ENCODE results near the gene ZNF333.
"Not testable (repeated sequence)": the region's sequence is repeated elsewhere in the genome, so short reads cannot be mapped to it uniquely, and the experiment has no call there.

The ZNF333 gene

GRCh38 chr19:14770944-14771839 lies 81.3 kb downstream of the ZNF333 start:
- DNase-seq: no peak

GRCh38 chr19:14772467-14772866 lies 82.6 kb downstream of the ZNF333 start:
- no peak for DNase-seq

GRCh38 chr19:14772995-14773394 lies 83.1 kb downstream of the ZNF333 start:
- DNase-seq: no peak

GRCh38 chr19:14773722-14774121 lies 83.9 kb downstream of the ZNF333 start:
- DNase-seq: not testable (repeated sequence)

- DNase-seq: no peak
Observed at GRCh38 chr19:14774373-14774772, 84.5 kb downstream of the ZNF333 start.

- DNase-seq: not testable (repeated sequence)
Observed at GRCh38 chr19:14775326-14775725, 85.5 kb downstream of the ZNF333 start.

GRCh38 chr19:14775869-14776586 lies 86.2 kb downstream of the ZNF333 start:
- no peak for DNase-seq

- DNase-seq: not testable (repeated sequence)
Observed at GRCh38 chr19:14777645-14778044, 87.8 kb downstream of the ZNF333 start.

- DNase-seq: not testable (repeated sequence)
Observed at GRCh38 chr19:14778110-14778845, 88.4 kb downstream of the ZNF333 start, which contains the start of gene ADGRE2. TSS of gene ADGRE2 (minus strand) at chr19:14778560. CDS start at chr19:14776756, 1,804 bp downstream.

GRCh38 chr19:14779151-14779550 lies 89.3 kb downstream of the ZNF333 start:
- no peak for DNase-seq

GRCh38 chr19:14780622-14781225 lies 90.9 kb downstream of the ZNF333 start:
- DNase-seq: not testable (repeated sequence)

GRCh38 chr19:14781713-14782536 lies 92.1 kb downstream of the ZNF333 start:
- not testable (repeated sequence) for DNase-seq

- DNase-seq: no peak
Observed at GRCh38 chr19:14782626-14783409, 93.0 kb downstream of the ZNF333 start.
